GM19468 (cell line): ENCODE measurements around the gene MAPK1.
"Not testable (repeated sequence)": the region's sequence is repeated elsewhere in the genome, so short reads cannot be mapped to it uniquely, and the experiment has no call there.

ENCODE experiments used
- ATAC-seq: cut with Tn5 transposase; IDR thresholded peaks from one replicate; pipeline ENCODE4 v1.9.1; 2021; ENCODE audit warnings: mild to moderate bottlenecking, moderate library complexity, moderate number of reproducible peaks; ENCODE audit not compliant: unreplicated experiment; ENCODE audit errors: extremely low read depth

MAPK1 gene

DNA sequence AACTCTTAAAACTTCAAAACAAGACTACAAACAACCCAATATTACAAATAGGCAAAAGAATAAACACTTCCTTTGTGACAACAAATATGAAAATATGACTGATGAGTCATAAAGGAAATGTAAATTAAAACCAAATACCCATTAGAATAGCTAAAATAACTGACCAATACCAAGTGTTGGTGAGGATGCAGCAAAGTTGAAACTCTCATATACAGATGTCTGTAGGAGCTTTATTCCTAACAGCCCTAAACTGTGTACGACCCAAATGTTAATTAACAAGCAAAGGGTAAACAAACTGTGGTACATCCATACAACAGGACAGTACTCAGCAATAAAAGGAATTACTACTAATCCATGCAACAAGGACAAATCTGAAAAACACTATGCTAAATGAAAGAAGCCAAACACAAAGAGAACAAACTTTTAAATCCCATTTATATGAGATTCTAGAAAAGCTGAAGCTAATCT, 43.0 kb downstream of the MAPK1 start:
- no peak for ATAC-seq

DNA sequence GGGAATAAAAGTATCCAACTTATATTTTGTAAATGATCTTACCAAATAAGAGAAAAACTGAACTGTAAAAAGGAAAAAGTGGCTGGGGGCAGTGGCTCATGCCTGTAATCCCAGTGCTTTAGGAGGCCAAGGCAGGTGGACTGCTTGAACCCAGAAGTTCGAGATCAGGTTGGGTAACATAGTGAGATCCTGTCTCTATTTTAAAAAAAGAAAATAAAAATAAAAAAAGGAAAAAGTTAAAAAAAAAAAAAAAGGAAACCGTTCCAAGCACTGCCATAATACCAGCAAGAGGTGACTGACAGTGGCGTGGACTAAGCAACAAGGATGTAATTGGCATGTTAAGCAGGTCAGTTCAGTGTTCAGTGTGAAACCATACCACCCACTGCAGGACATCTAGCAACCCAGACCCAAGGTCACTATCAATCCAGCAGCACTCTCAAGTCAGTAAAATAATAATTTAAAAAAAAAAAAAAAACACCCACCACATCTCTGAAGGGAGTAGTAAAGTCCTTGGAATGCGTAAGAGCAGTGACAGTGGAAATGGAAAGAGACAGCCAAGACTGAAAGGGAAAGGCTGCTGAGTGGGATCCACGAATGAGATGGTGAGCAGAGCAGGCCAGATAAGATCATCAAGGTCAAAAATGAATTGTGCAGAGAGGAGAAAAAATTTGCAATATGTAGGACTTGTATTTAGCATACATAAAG, 43.6 kb downstream of the MAPK1 start:
- ATAC-seq: no peak

DNA sequence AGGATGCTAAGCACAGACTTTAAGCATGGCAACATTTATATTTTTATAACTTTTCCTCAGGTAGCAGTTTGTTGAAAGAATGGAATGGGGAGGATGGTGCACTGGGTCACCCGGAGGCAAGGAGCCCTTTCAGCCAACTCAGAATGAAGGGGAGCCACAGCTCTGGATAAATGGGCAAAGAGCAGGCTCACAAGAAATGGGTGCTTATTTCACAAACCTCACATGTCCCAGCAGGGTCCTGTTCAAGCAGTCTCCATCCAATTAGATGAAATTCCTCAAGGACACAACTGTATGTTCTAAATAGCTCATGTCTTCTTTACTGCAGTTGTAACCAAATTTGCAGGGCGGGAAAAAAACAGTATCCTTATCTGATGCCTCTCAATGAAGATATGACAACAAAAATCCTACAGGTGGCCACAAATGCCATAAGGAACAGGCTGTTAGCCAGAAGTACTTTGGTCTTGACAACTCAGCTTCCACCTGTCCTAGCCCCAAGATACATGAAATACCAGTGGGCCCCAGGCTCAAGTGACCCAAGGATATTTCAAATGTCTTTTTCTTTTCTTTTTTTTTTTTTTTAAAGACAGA, 48.2 kb downstream of the MAPK1 start:
- ATAC-seq: no peak

GRCh38 chr22:21818487-21819182, 48.8 kb downstream of the MAPK1 start:
- ATAC-seq: no peak

- ATAC-seq: not testable (repeated sequence)
These were observed 50.0 kb downstream of the MAPK1 start for GRCh38 chr22:21817497-21817853.

GRCh38 chr22:21816787-21817496, 50.5 kb downstream of the MAPK1 start:
- peak; percentile 52 for ATAC-seq

GRCh38 chr22:21816472-21816786, 51.0 kb downstream of the MAPK1 start:
- no peak for ATAC-seq

- no peak for ATAC-seq
These were observed 51.5 kb downstream of the MAPK1 start for GRCh38 chr22:21815958-21816357.

GRCh38 chr22:21815357-21815756, 52.1 kb downstream of the MAPK1 start:
- ATAC-seq: no peak

DNA sequence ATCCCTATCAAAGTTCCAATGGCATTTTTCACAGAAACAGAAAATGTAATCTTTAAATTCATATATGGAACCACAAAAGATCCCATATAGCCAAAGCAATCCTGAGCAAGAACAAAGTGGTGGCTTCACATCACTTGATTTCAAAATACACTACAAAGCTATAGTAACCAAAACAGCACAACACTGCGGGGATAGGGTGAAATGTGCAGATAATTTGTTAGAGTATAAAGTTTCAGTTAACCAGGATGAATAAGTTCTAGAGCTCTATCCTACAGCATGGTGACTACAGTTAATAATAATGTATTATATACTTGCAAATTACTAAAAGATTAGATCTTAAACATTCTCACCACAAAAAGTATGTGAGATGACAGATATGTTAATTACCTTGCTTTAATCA, 55.5 kb downstream of the MAPK1 start:
- ATAC-seq: no peak

- no peak for ATAC-seq
These were observed 59.6 kb downstream of the MAPK1 start for GRCh38 chr22:21807544-21808529.

- ATAC-seq: not testable (repeated sequence)
These were observed 62.1 kb downstream of the MAPK1 start for GRCh38 chr22:21805325-21805724.

GRCh38 chr22:21803811-21804249, 63.6 kb downstream of the MAPK1 start:
- no peak for ATAC-seq

GRCh38 chr22:21802673-21803072, 64.8 kb downstream of the MAPK1 start:
- ATAC-seq: no peak

- ATAC-seq: no peak
These were observed 65.4 kb downstream of the MAPK1 start for GRCh38 chr22:21802056-21802455.

DNA sequence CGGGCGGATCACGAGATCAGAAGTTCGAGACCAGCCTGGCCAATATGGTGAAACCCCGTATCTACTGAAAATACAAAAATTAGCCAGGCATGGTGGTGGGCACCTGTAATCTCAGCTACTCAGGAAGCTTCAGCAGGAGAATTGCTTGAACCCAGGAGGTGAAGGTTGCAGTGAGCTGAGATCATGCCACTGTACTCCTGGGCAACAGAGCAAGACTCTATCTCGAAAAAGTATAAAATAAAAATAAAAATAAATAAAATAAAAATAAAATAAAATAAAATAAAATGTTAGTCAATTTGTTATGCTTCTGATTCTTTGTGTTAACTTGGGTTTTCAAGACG, 66.2 kb downstream of the MAPK1 start:
- ATAC-seq: not testable (repeated sequence)

- no peak for ATAC-seq
These were observed 66.7 kb downstream of the MAPK1 start for GRCh38 chr22:21800552-21801303.

GRCh38 chr22:21797444-21798221, 69.8 kb downstream of the MAPK1 start:
- no peak for ATAC-seq
